WTC11 (cell line): ENCODE measurements around the gene PROCA1. TPM values are rescaled to one million over a fixed set of nuclear protein-coding genes. Genes with fewer than 3 reads are reported as not detected.

Source experiments
- ATAC-seq: fragments of 200-7000 bp; cut with Tn5 transposase; 2 replicates; pipeline ENCODE4 v1.10.0; 2021; ENCODE audit warnings: mild to moderate bottlenecking, moderate library complexity
- CTCF ChIA-PET: fragments of 300-600 bp; sonication (Branson Sonifier 250); formaldehyde crosslinking; loops from one replicate; lab custom pipeline; 2021; ENCODE audit warnings: antibody characterized with exemption; lab: Charles Lee
- POLR2A ChIA-PET: fragments of 350-600 bp; sonication (Branson Sonifier 250); formaldehyde crosslinking; loops from one replicate; lab custom pipeline; 2021; ENCODE audit warnings: antibody characterized with exemption; lab: Charles Lee
- DNase-seq: peaks from one replicate; pipeline ENCODE4 v3.0.0; 2021; ENCODE audit warnings: low spot score
- H3K27ac Mint-ChIP-seq: 2 replicates; pipeline ENCODE4 v1.8.0; 2021; ENCODE audit warnings: mixed read lengths
- H3K27me3 Mint-ChIP-seq: 2 replicates; pipeline ENCODE4 v1.8.0; 2021; ENCODE audit warnings: low read depth, mild to moderate bottlenecking, moderate library complexity, mixed read lengths
- H3K36me3 Mint-ChIP-seq: 2 replicates; pipeline ENCODE4 v1.8.0; 2021; ENCODE audit warnings: mixed read lengths
- H3K4me1 Mint-ChIP-seq: 2 replicates; pipeline ENCODE4 v1.8.0; 2022; ENCODE audit warnings: mixed read lengths
- H3K4me3 Mint-ChIP-seq: 2 replicates; pipeline ENCODE4 v1.8.0; 2021; ENCODE audit warnings: mild to moderate bottlenecking, moderate library complexity, mixed read lengths
- H3K9me3 Mint-ChIP-seq: 2 replicates; pipeline ENCODE4 v1.8.0; 2021; ENCODE audit warnings: mixed read lengths
- AFF4 ChIP-seq: sonication (generic); formaldehyde crosslinking; IDR thresholded peaks from 2 replicates; pipeline ENCODE4 v1.8.1; 2023; ENCODE audit warnings: mild to moderate bottlenecking, missing genetic modification reagents, borderline replicate concordance
- ARID4B ChIP-seq: sonication (generic); formaldehyde crosslinking; IDR thresholded peaks from 2 replicates; pipeline ENCODE4 v1.8.0; 2023; ENCODE audit warnings: missing genetic modification reagents, mild to moderate bottlenecking, borderline replicate concordance
- ATF2 ChIP-seq: sonication (generic); formaldehyde crosslinking; IDR thresholded peaks from 2 replicates; pipeline ENCODE4 v1.8.1; 2022; ENCODE audit warnings: low read depth, missing genetic modification reagents, borderline replicate concordance
- CREM ChIP-seq: sonication (generic); formaldehyde crosslinking; IDR thresholded peaks from 2 replicates; pipeline ENCODE4 v1.8.1; 2022; ENCODE audit warnings: mild to moderate bottlenecking, missing genetic modification reagents, moderate library complexity
- ERG ChIP-seq: fragments of 250-450 bp; sonication (Bioruptor Pico); IDR thresholded peaks from 2 replicates; pipeline ENCODE4 v1.8.0; 2021; ENCODE audit warnings: mild to moderate bottlenecking
- FOXJ3 ChIP-seq: sonication (generic); formaldehyde crosslinking; IDR thresholded peaks from 2 replicates; pipeline ENCODE4 v1.9.0; 2021; ENCODE audit warnings: missing genetic modification reagents, mild to moderate bottlenecking, borderline replicate concordance
- HMGA2 ChIP-seq: fragments of 250-450 bp; sonication (Bioruptor Pico); IDR thresholded peaks from 2 replicates; pipeline ENCODE4 v1.4.0; 2021; ENCODE audit warnings: mild to moderate bottlenecking, moderate library complexity
- JAZF1 ChIP-seq: fragments of 250-450 bp; sonication (Bioruptor Pico); IDR thresholded peaks from 2 replicates; pipeline ENCODE4 v1.9.0; 2021; ENCODE audit warnings: moderate library complexity, mild to moderate bottlenecking, inconsistent platforms
- ZNF423 ChIP-seq: fragments of 250-450 bp; sonication (Bioruptor Pico); IDR thresholded peaks from 2 replicates; pipeline ENCODE4 v2.1.2; 2022; ENCODE audit warnings: mild to moderate bottlenecking, moderate library complexity
- ZNF671 ChIP-seq: fragments of 250-450 bp; sonication (Bioruptor Pico); IDR thresholded peaks from 2 replicates; pipeline ENCODE4 v1.8.0; 2021; ENCODE audit warnings: mild to moderate bottlenecking
- total RNA-seq: library from RNA; stranded (reverse); gene quantifications from 3 replicates; pipeline ENCODE4 v1.2.3, GENCODE V29; 2021
- TF ChIP-seq, protein P1 (sequence below): sonication (generic); formaldehyde crosslinking; IDR thresholded peaks from 2 replicates; pipeline ENCODE4 v1.8.0; 2022; ENCODE audit warnings: missing genetic modification reagents
- TF ChIP-seq, protein P2 (sequence below): sonication (generic); formaldehyde crosslinking; IDR thresholded peaks from 2 replicates; pipeline ENCODE4 v1.8.0; 2022; ENCODE audit warnings: mild to moderate bottlenecking, missing genetic modification reagents

Gene PROCA1
- total RNA-seq, 1 experiment from 2014 or later: 28.4 TPM

GRCh38 chr17:28744104-28744971 lies 32.6 kb upstream of the PROCA1 start (continued):
- TF ChIP-seq, protein P1, sequence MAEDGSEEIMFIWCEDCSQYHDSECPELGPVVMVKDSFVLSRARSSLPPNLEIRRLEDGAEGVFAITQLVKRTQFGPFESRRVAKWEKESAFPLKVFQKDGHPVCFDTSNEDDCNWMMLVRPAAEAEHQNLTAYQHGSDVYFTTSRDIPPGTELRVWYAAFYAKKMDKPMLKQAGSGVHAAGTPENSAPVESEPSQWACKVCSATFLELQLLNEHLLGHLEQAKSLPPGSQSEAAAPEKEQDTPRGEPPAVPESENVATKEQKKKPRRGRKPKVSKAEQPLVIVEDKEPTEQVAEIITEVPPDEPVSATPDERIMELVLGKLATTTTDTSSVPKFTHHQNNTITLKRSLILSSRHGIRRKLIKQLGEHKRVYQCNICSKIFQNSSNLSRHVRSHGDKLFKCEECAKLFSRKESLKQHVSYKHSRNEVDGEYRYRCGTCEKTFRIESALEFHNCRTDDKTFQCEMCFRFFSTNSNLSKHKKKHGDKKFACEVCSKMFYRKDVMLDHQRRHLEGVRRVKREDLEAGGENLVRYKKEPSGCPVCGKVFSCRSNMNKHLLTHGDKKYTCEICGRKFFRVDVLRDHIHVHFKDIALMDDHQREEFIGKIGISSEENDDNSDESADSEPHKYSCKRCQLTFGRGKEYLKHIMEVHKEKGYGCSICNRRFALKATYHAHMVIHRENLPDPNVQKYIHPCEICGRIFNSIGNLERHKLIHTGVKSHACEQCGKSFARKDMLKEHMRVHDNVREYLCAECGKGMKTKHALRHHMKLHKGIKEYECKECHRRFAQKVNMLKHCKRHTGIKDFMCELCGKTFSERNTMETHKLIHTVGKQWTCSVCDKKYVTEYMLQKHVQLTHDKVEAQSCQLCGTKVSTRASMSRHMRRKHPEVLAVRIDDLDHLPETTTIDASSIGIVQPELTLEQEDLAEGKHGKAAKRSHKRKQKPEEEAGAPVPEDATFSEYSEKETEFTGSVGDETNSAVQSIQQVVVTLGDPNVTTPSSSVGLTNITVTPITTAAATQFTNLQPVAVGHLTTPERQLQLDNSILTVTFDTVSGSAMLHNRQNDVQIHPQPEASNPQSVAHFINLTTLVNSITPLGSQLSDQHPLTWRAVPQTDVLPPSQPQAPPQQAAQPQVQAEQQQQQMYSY (CRISPR knock-in tag): no peak

DNA sequence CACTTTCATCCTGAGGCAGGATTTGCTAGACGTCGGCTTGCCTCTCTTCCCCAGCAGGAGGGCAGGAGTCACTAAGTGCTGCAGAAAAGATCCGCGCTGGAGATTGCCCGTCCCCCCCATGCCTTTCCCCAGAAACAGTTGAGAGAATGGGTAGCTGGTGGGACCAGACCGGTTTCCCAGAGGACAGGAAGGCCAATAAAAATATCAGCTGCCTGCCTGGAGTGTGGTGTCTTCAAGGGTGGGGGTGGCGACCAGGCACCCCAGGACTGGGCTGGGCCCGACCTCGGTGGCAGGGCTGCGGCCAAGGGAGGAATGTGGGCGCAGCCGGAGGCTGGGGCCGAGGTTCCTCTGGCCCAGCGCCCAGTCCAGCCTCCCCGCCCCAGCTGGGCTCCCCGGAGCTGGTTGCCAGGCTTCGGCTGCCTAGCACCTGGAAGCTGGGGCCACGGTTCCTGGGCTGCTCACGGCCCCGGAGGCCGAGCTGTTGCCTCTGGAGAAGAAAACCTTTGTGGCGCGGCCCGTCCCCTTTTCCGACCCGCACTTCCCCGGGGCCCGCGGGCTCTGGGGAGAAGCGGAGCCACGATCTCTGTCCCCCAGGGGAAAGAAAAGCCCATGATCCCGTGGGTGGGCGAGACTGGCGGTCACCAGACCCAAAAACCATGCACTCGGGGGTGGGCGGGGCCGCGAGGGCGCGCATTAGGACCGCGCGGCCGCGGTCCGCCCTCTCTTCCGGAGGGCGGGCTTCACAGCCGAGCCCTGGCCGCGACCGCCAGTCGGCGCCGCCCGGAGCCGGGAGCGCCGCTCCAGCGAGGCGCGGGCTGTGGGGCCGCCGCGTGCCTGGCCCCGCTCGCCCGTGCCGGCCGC lies 31.8 kb upstream of the PROCA1 start, which contains the start of gene TRAF4:
Gene TRAF4 (plus strand): TSS at position 769 of the 861 bp plus-strand sequence. CDS start 102 bp downstream, outside the sequence.
- H3K9me3 Mint-ChIP-seq: no peaks in the 10 kb centered on the region
- DNase-seq (peak; percentile 83), ATAC-seq (peak; percentile 57)
- H3K4me3 Mint-ChIP-seq: peak within 1 kb of the TSS; percentile 88
- peaks cover 28% of the 10 kb centered on the region for H3K36me3 Mint-ChIP-seq
- H3K4me1 Mint-ChIP-seq: peaks cover 39% of the 10 kb centered on the region
- ChIA-PET POLR2A (interaction anchor here (0.8 to 13.5 kb wide), 9 partner anchors 9 to 209 kb away, joined by 3 to 310 read pairs (median 4); partner anchors contain the start of genes NEK8, PHF12, PROCA1 and RPL23A), CTCF (interaction anchor here (0.7 to 13.9 kb wide), 12 partner anchors 9 to 374 kb away, joined by 3 to 541 read pairs (median 4); partner anchors contain the start of genes DHRS13, NEK8, RPL23A and TLCD1)
- H3K27ac Mint-ChIP-seq: peak within 1 kb of the TSS; percentile 94
- no peaks in the 10 kb centered on the region for H3K27me3 Mint-ChIP-seq
- TF ChIP-seq ARID4B (CRISPR knock-in tag) (peak; percentile 33; the same call in 1 of the 2 replicates), CREM (peak; percentile 14; the same call in 1 of the 2 replicates), ZNF423 (CRISPR knock-in tag) (no peak), HMGA2 (no peak), ERG (CRISPR knock-in tag) (peak; percentile 35; the same call in 1 of the 2 replicates), ATF2 (CRISPR knock-in tag) (no peak), FOXJ3 (CRISPR knock-in tag) (no peak), AFF4 (CRISPR knock-in tag) (no peak; the same call in 1 of the 2 replicates), JAZF1 (no peak), ZNF671 (no peak; the same call in 1 of the 2 replicates)
- TF ChIP-seq, protein P2, sequence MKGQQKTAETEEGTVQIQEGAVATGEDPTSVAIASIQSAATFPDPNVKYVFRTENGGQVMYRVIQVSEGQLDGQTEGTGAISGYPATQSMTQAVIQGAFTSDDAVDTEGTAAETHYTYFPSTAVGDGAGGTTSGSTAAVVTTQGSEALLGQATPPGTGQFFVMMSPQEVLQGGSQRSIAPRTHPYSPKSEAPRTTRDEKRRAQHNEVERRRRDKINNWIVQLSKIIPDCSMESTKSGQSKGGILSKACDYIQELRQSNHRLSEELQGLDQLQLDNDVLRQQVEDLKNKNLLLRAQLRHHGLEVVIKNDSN: no peak
